GM18870 (cell line): ENCODE measurements around the gene AGPS.

Experiments
- ATAC-seq: cut with Tn5 transposase; IDR thresholded peaks from one replicate; pipeline ENCODE4 v1.9.1; 2021; ENCODE audit warnings: moderate library complexity; ENCODE audit not compliant: unreplicated experiment

AGPS gene

GRCh38 chr2:177383935-177384334, 8.6 kb upstream of the AGPS start:
- no peak for ATAC-seq

GRCh38 chr2:177385151-177385550, 7.4 kb upstream of the AGPS start:
- no peak for ATAC-seq

- ATAC-seq = no peak
Observed at GRCh38 chr2:177391822-177392372, 676 bp upstream of the AGPS start.

- no peak for ATAC-seq
Observed at GRCh38 chr2:177393203-177393755, 706 bp downstream of the AGPS start.

- no peak for ATAC-seq
Observed at GRCh38 chr2:177393824-177394593, 1.4 kb downstream of the AGPS start.

- no peak for ATAC-seq
Observed at GRCh38 chr2:177394594-177394973, 2.0 kb downstream of the AGPS start.

GRCh38 chr2:177395351-177396065, 2.9 kb downstream of the AGPS start:
- no peak for ATAC-seq

GRCh38 chr2:177396703-177397460, 4.3 kb downstream of the AGPS start:
- no peak for ATAC-seq

GRCh38 chr2:177397481-177398289, 5.1 kb downstream of the AGPS start:
- ATAC-seq = no peak

GRCh38 chr2:177398290-177398683, 5.7 kb downstream of the AGPS start:
- no peak for ATAC-seq

- ATAC-seq = no peak
Observed at GRCh38 chr2:177398791-177399190, 6.2 kb downstream of the AGPS start.

- no peak for ATAC-seq
Observed at GRCh38 chr2:177399376-177399775, 6.8 kb downstream of the AGPS start.

GRCh38 chr2:177400337-177400923, 7.9 kb downstream of the AGPS start:
- no peak for ATAC-seq

- ATAC-seq = no peak
Observed at GRCh38 chr2:177402096-177402495, 9.5 kb downstream of the AGPS start.

- ATAC-seq = no peak
Observed at GRCh38 chr2:177403838-177404237, 11.3 kb downstream of the AGPS start.

- no peak for ATAC-seq
Observed at GRCh38 chr2:177404243-177404642, 11.7 kb downstream of the AGPS start.

- no peak for ATAC-seq
Observed at GRCh38 chr2:177405029-177405692, 12.6 kb downstream of the AGPS start.

- ATAC-seq = no peak
Observed at GRCh38 chr2:177406182-177406581, 13.6 kb downstream of the AGPS start.

- no peak for ATAC-seq
Observed at GRCh38 chr2:177407031-177407430, 14.5 kb downstream of the AGPS start.
